HuH-7 (cell line): ENCODE results near the gene B3GALT5.

Experiments used
- DNase-seq: peaks from one replicate; pipeline ENCODE4 v3.0.0; 2011; ENCODE audit warnings: low spot score

The B3GALT5 gene

GRCh38 chr21:39645331-39645730, 32.6 kb downstream of the B3GALT5 start:
- DNase-seq = no peak

- DNase-seq = no peak
Measured at GRCh38 chr21:39647476-39647875, 34.7 kb downstream of the B3GALT5 start.

- DNase-seq = no peak
Measured at GRCh38 chr21:39648879-39649278, 36.1 kb downstream of the B3GALT5 start.

GRCh38 chr21:39649526-39649925, 36.8 kb downstream of the B3GALT5 start:
- DNase-seq = no peak

- no peak for DNase-seq
Measured at GRCh38 chr21:39650306-39650705, 37.6 kb downstream of the B3GALT5 start.

- DNase-seq = no peak
Measured at GRCh38 chr21:39650801-39651200, 38.1 kb downstream of the B3GALT5 start.

- DNase-seq = no peak
Measured at GRCh38 chr21:39651206-39651605, 38.5 kb downstream of the B3GALT5 start.

- DNase-seq = no peak
Measured at GRCh38 chr21:39654951-39655350, 42.2 kb downstream of the B3GALT5 start.

GRCh38 chr21:39655589-39655988, 42.8 kb downstream of the B3GALT5 start:
- DNase-seq = no peak

GRCh38 chr21:39656209-39656608, 43.5 kb downstream of the B3GALT5 start:
- no peak for DNase-seq

- no peak for DNase-seq
Measured at GRCh38 chr21:39657091-39657689, 44.5 kb downstream of the B3GALT5 start.

GRCh38 chr21:39658066-39658465, 45.3 kb downstream of the B3GALT5 start:
- no peak for DNase-seq

GRCh38 chr21:39659070-39659815, 46.5 kb downstream of the B3GALT5 start:
- no peak for DNase-seq

- DNase-seq = no peak
Measured at GRCh38 chr21:39660191-39660980, 47.6 kb downstream of the B3GALT5 start.

- no peak for DNase-seq
Measured at GRCh38 chr21:39661121-39661520, 48.4 kb downstream of the B3GALT5 start.

- no peak for DNase-seq
Measured at GRCh38 chr21:39661740-39662139, 49.0 kb downstream of the B3GALT5 start.

- DNase-seq = no peak
Measured at GRCh38 chr21:39662411-39662953, 49.7 kb downstream of the B3GALT5 start.

- no peak for DNase-seq
Measured at GRCh38 chr21:39663066-39663465, 50.3 kb downstream of the B3GALT5 start.

- DNase-seq = no peak
Measured at GRCh38 chr21:39663742-39664492, 51.2 kb downstream of the B3GALT5 start.

- DNase-seq = no peak
Measured at GRCh38 chr21:39664586-39664985, 51.8 kb downstream of the B3GALT5 start.

- DNase-seq = no peak
Measured at GRCh38 chr21:39666026-39666425, 53.3 kb downstream of the B3GALT5 start.
